Uterus (tissue), 4 donors: Measurements from ENCODE around the gene CD72. TPM values are rescaled to one million over a fixed set of nuclear protein-coding genes. Genes with fewer than 3 reads are reported as not detected.

ENCODE experiments used
- DNase-seq, 2 donors: peaks; one replicate each; pipeline ENCODE4 v3.0.0-alpha.2; 2019 to 2020
- H3K27ac ChIP-seq, 2 donors: fragments of 200-600 bp; sonication (generic); 1 replicate in 1 of 2; 2 replicates in 1 of 2; pipeline ENCODE4 v1.5.1; 2016 to 2018
- H3K27me3 ChIP-seq, 2 donors: fragments of 200-600 bp; sonication (generic); one replicate each; pipeline ENCODE4 v1.5.1; 2018 to 2019; ENCODE audit warnings: control low read depth in 1 of 2
- H3K36me3 ChIP-seq, 2 donors: fragments of 200-600 bp; sonication (generic); one replicate each; pipeline ENCODE4 v1.5.1; 2019; ENCODE audit warnings: control low read depth in 1 of 2
- H3K4me1 ChIP-seq, 2 donors: fragments of 200-600 bp; sonication (generic); one replicate each; pipeline ENCODE4 v1.5.1; 2018 to 2019; ENCODE audit warnings: control low read depth in 1 of 2
- H3K4me3 ChIP-seq, 2 donors: fragments of 200-600 bp; sonication (generic); 1 replicate in 1 of 2; 2 replicates in 1 of 2; pipeline ENCODE4 v1.5.1; 2018 to 2019; ENCODE audit warnings: mild to moderate bottlenecking in 1 of 2
- H3K9me3 ChIP-seq, 2 donors: fragments of 200-600 bp; sonication (generic); one replicate each; pipeline ENCODE4 v1.5.1; 2019; ENCODE audit warnings: control low read depth in 1 of 2
- POLR2A ChIP-seq, 2 donors: fragments of 450-650 bp; IDR thresholded peaks; one replicate each; pipeline ENCODE4 v1.6.1; 2016; ENCODE audit warnings: antibody characterized with exemption in 2 of 2, mild to moderate bottlenecking in 1 of 2, moderate library complexity in 1 of 2
- intact Hi-C: fragments of 100-400 bp; cut with DNase I; formaldehyde crosslinking; loops from one replicate; pipeline ENCODE4 v1.15.1; 2023; ENCODE audit warnings: low total_unique reads
- total RNA-seq, 4 donors: library from RNA; depleted of rRNA in 3 of 4; stranded (reverse); fragments of >200 nt in 3 of 4; gene quantifications; one replicate each; pipeline versions ENCODE4 v1.1.0 to v1.2.4, GENCODE V29; 2014 to 2023
- TF ChIP-seq, protein P1 (sequence below), 4 experiments: fragments of 200-600 bp in 2 of 4; fragments of 450-650 bp in 2 of 4; sonication (generic) in 2 of 4; IDR thresholded peaks; one replicate each; pipeline ENCODE4 v1.5.1; 2016 to 2019; ENCODE audit warnings: antibody characterized with exemption in 4 of 4, mild to moderate bottlenecking in 2 of 4, moderate library complexity in 1 of 4
- donor health status: DM: yes; HTN: yes; CAD: no.

The CD72 gene
- total RNA-seq, 4 donors from 2014 or later: 2.8 to 3.0 TPM; not detected in 2

DNA sequence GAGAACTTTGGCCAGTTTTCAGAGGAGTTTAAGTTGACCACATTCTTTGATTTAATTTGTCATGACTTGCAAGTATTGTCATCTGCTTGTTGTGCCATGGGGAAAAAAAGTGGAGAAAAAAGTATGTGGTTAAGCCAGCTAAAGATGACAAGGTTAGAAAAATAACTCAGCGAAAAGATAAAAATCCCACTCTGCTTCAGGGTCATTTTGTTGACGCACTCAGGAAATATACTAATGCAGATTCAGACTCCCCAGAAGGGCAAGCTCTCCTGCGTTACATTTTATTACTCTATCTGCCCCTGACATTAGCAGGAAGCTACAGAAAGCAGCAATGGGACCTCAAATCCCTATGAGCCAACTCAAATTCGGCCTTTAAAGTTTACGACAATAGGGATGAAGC lies 40.7 kb downstream of the CD72 start:
- H3K27ac ChIP-seq: no peak overlapping the region

GRCh38 chr9:35575478-35575877 lies 42.7 kb downstream of the CD72 start:
- intact Hi-C loops: no loop called here
- no peak for TF ChIP-seq POLR2A (IDR thresholded peaks at IDR 0.05)
- TF ChIP-seq, protein P1, sequence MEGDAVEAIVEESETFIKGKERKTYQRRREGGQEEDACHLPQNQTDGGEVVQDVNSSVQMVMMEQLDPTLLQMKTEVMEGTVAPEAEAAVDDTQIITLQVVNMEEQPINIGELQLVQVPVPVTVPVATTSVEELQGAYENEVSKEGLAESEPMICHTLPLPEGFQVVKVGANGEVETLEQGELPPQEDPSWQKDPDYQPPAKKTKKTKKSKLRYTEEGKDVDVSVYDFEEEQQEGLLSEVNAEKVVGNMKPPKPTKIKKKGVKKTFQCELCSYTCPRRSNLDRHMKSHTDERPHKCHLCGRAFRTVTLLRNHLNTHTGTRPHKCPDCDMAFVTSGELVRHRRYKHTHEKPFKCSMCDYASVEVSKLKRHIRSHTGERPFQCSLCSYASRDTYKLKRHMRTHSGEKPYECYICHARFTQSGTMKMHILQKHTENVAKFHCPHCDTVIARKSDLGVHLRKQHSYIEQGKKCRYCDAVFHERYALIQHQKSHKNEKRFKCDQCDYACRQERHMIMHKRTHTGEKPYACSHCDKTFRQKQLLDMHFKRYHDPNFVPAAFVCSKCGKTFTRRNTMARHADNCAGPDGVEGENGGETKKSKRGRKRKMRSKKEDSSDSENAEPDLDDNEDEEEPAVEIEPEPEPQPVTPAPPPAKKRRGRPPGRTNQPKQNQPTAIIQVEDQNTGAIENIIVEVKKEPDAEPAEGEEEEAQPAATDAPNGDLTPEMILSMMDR (IDR thresholded peaks at IDR 0.05): no peak
- H3K4me3 ChIP-seq: no peak overlapping the region
- no peaks in the 10 kb centered on the region for H3K27me3 ChIP-seq
- DNase-seq: no peak
- H3K36me3 ChIP-seq: no peaks in the 10 kb centered on the region
- H3K4me1 ChIP-seq: no peaks in the 10 kb centered on the region
- H3K27ac ChIP-seq: no peak overlapping the region
- peaks cover 0 to 9% of the 10 kb centered on the region in 2 donors for H3K9me3 ChIP-seq

More for the DNA sequence above, 40.7 kb downstream of the CD72 start:
- no peak for DNase-seq
- Histone ChIP-seq H3K4me3 (no peak overlapping the region), H3K27me3 (no peaks in the 10 kb centered on the region), H3K36me3 (no peaks in the 10 kb centered on the region), H3K4me1 (no peaks in the 10 kb centered on the region), H3K9me3 (peaks cover 0 to 12% of the 10 kb centered on the region in 2 donors)
- TF ChIP-seq, protein P1 (IDR thresholded peaks at IDR 0.05): no peak
- no peak for TF ChIP-seq POLR2A (IDR thresholded peaks at IDR 0.05)
- intact Hi-C loops: no loop called here

- H3K4me3 ChIP-seq: no peak overlapping the region
Observed at GRCh38 chr9:35574578-35575122, 43.6 kb downstream of the CD72 start.

DNA sequence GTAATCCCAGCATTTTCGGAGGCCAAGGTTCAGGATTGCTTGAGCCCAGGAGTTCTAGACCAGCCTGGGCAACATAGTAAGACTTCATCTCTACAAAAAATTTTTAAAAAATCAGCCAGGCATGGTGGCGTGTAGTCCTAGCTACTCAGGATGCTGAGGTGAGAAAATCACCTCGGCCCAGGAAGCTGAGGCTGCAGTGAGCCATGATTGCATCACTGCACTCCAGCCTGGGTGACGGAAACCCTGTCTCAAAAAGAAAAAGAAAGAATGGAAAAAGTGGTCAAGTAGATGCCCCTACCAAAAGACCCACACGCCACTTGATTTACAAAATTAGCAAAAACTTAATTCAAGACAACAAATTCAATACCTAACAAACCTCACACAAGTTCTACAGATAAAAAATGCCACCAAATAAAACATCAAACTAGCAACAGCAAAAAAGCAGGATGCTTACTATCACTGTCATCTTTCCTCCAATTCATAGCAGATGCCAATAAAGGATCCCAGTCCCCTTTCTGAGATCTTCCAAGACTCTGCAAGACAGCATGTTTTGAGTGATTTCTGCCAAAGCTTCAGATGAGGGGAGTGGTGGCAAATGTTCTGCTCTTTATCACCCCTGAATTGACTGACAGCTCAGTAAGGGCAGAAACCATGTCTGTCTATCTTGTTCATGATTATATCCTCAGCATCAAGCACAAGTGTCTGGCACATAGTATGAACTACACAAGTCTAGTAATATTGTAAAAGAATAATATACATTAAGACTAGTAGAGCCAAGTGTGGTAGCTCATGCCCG lies 47.3 kb downstream of the CD72 start:
- Histone ChIP-seq H3K4me1 (no peaks in the 10 kb centered on the region), H3K9me3 (no peaks in the 10 kb centered on the region), H3K36me3 (no peaks in the 10 kb centered on the region), H3K4me3 (no peak overlapping the region), H3K27ac (no peak overlapping the region), H3K27me3 (no peaks in the 10 kb centered on the region)
- intact Hi-C loops: no loop called here
- no peak for DNase-seq
- TF ChIP-seq, protein P1 (IDR thresholded peaks at IDR 0.05): no peak
- no peak for TF ChIP-seq POLR2A (IDR thresholded peaks at IDR 0.05)

More at GRCh38 chr9:35574578-35575122, 43.6 kb downstream of the CD72 start:
- no peak for DNase-seq
- TF ChIP-seq POLR2A (IDR thresholded peaks at IDR 0.05): no peak
- TF ChIP-seq, protein P1 (IDR thresholded peaks at IDR 0.05): no peak
- Histone ChIP-seq H3K27ac (no peak overlapping the region), H3K9me3 (peaks cover 0 to under 1% of the 10 kb centered on the region in 2 donors), H3K27me3 (no peaks in the 10 kb centered on the region), H3K4me1 (no peaks in the 10 kb centered on the region), H3K36me3 (no peaks in the 10 kb centered on the region)
- intact Hi-C loops: no loop called here

- Histone ChIP-seq H3K4me1 (no peaks in the 10 kb centered on the region), H3K36me3 (no peaks in the 10 kb centered on the region), H3K9me3 (no peaks in the 10 kb centered on the region), H3K27ac (no peak overlapping the region), H3K4me3 (no peak overlapping the region), H3K27me3 (no peaks in the 10 kb centered on the region)
- no peak for TF ChIP-seq POLR2A (IDR thresholded peaks at IDR 0.05)
- TF ChIP-seq, protein P1 (IDR thresholded peaks at IDR 0.05): no peak
- DNase-seq: no peak
- intact Hi-C loops: no loop called here
Observed at GRCh38 chr9:35569206-35569605, 49.0 kb downstream of the CD72 start.
